Fibroblast of pulmonary artery (primary cell): ENCODE results near the gene SURF1.

Experiments
- DNase-seq: peaks from one replicate; pipeline ENCODE4 v3.0.0-alpha.2; 2010; ENCODE audit warnings: low read depth
- H3K4me3 ChIP-seq: replicated peaks from 2 replicates; pipeline ENCODE4 v1.5.1; 2011; ENCODE audit warnings: low read depth, mild to moderate bottlenecking, control low read depth, low read length, moderate library complexity
- TF ChIP-seq, protein P1 (sequence below): IDR thresholded peaks from 2 replicates; pipeline ENCODE4 v1.5.1; 2011; ENCODE audit warnings: mild to moderate bottlenecking, control low read depth, low read length, inconsistent platforms; ENCODE audit errors: missing control alignments

SURF1 gene

GRCh38 chr9:133348718-133349573, 7.3 kb downstream of the SURF1 start:
- TF ChIP-seq, protein P1, sequence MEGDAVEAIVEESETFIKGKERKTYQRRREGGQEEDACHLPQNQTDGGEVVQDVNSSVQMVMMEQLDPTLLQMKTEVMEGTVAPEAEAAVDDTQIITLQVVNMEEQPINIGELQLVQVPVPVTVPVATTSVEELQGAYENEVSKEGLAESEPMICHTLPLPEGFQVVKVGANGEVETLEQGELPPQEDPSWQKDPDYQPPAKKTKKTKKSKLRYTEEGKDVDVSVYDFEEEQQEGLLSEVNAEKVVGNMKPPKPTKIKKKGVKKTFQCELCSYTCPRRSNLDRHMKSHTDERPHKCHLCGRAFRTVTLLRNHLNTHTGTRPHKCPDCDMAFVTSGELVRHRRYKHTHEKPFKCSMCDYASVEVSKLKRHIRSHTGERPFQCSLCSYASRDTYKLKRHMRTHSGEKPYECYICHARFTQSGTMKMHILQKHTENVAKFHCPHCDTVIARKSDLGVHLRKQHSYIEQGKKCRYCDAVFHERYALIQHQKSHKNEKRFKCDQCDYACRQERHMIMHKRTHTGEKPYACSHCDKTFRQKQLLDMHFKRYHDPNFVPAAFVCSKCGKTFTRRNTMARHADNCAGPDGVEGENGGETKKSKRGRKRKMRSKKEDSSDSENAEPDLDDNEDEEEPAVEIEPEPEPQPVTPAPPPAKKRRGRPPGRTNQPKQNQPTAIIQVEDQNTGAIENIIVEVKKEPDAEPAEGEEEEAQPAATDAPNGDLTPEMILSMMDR: no peak
- peak overlapping the region; percentile 100 for H3K4me3 ChIP-seq
- no peak for DNase-seq

DNA sequence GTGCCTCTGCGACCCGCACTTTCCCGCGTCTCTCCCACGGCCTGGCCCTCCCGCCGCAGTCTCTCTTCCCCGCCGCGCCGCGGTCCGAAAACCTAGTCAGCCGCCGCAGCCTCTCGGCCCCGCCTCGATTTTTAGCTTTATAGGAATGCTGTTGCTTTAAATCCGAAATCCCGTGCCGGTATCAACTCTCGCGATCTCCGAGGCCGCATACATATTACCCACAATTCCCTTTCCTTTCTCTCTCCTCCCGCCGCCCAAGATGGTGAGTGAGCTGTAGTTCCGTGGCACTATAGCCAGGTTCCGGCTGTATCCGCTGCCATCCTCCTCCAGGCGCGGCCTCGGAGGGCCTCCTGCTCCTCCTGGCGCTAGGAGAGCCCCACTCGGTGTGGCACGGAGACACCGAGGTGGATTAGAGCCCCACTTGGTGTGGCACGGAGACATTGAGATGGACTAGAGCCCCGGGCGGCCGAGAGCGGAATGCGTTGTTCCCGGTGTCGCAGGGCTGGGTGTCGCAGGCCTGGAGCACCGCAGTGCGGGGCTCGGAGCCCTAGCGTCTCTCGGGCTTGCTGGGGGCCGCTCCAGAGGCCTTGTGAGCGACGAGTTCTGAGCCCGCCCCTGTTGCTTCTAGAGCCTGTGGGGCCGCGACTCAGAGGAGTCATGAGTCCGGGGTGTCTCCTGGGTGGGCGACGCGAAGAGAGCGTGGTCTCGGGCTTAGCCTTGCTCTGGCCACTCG, 8.1 kb downstream of the SURF1 start, which contains the start of the genes MED22 and RPL7A:
MED22 (minus strand) TSS at position 147 of the 733 bp plus-strand sequence. CDS start 1,469 bp downstream, outside the sequence.
RPL7A (plus strand) TSS at position 234 of the 733 bp plus-strand sequence; CDS start at position 260, 26 bp downstream.
- peak within 1 kb of the TSS; percentile 100 for H3K4me3 ChIP-seq
- TF ChIP-seq, protein P1: no peak
- DNase-seq: peak; percentile 98

DNA sequence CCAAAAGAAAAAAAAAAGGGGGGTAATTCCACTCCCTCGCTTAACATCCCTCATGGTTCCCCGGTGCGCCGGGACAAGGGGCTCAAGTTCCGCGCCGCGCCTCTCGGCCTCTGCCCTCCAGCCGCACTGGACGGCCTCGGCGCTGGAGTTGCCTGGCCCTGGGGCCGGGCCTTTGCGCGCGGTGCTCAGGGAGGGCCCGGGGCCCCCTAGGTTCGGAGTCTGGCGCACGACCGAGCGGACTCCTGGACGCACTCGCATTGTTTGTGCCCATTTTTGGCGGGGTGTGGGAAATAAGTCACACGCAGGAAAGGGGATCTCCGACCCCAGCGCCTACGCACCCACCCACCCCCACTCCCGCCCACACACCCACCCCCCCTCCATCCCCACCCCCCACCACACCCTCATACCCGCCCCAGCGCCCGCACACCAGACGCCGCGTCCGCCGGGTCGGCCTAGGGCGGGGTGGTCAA, 8.7 kb downstream of the SURF1 start:
- DNase-seq: peak; percentile 39
- H3K4me3 ChIP-seq: peak overlapping the region; percentile 100
- TF ChIP-seq, protein P1: no peak

DNA sequence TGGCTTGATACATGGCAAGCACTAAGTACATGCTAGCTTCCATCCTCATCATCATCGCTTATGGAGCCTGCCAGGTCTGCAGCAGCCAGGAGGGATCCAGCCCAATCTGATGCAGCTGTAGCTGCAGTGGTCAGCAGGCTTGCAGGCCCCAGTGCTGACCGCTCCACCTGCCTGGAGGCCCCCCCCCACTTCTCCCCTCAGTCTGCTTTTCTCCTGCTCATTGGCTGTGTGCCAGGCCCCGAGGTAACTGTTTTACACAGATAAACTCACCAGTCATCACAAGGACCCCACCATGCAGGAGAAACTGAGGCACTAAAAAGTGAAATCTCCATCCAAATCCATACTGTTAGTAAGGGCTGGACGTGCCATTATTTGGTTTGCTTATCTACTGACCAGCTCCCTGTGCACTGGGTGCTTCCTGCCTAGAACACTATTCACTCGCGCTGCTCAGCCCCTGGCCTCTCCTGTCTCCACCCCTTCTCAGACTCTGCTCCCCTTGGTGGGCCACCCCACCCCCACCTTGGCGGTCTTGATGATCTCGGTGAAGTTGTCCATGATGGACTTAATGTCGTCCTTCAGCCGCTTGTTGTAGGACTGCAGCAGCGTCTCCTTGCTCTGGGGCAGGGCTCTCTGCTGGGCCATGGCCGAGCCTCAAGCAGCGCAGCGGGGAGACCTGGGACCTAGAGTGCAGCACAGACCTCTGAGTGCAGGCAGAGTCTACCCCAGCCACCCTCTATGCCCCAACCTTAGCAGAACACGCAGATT, 10.1 kb downstream of the SURF1 start:
- TF ChIP-seq, protein P1: no peak
- peak overlapping the region; percentile 100 for H3K4me3 ChIP-seq
- DNase-seq: no peak

DNA sequence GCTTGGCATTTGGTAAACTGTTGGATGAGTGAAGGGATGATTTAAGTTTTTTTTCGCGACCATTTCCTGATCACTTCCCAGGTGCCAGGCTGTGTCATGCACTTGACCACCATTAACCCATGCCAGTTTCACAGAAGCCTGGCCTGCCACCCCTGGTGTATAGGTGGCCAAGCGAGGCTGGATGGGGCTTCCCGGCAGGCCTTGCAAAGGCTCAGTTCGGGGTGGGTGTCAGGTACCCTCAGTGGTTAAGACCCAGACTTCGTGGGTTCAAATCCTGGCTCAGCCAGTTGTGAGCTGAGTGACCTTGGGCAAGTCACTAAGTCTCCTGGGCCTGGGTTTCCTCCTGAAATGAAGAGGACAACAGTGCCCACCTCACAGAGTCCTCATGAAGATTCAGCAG, 10.7 kb downstream of the SURF1 start:
- no peak overlapping the region for H3K4me3 ChIP-seq
- no peak for DNase-seq
- TF ChIP-seq, protein P1: no peak

- TF ChIP-seq, protein P1: no peak
- H3K4me3 ChIP-seq: no peak overlapping the region
- DNase-seq: no peak
Measured at GRCh38 chr9:133344979-133345378, 11.3 kb downstream of the SURF1 start.
